Sigmoid colon (tissue), 4 donors: ENCODE results near the gene RHOC.
"Not testable (repeated sequence)": the region's sequence is repeated elsewhere in the genome, so short reads cannot be mapped to it uniquely, and the experiment has no call there.

Experiments used
- CTCF ChIP-seq, 4 experiments: fragments of 450-650 bp in 3 of 4; fragments of 200-600 bp in 1 of 4; IDR thresholded peaks; one replicate each; pipeline ENCODE4 v1.5.1; 2016 to 2019; ENCODE audit warnings: antibody characterized with exemption in 4 of 4, mild to moderate bottlenecking in 3 of 4, moderate library complexity in 2 of 4
- POLR2AphosphoS5 ChIP-seq, 4 donors: sonication (generic); formaldehyde crosslinking; IDR thresholded peaks; one replicate each; pipeline ENCODE4 v1.6.1; 2017; ENCODE audit warnings: antibody characterized with exemption in 4 of 4

- TF ChIP-seq CTCF, POLR2AphosphoS5 (IDR thresholded peaks at IDR 0.05): not testable (repeated sequence)
These were observed 21.5 kb upstream of the RHOC start for GRCh38 chr1:112728306-112728971.
